ENCODE results near the gene CMIP. TPM values are rescaled to one million over a fixed set of nuclear protein-coding genes. Genes with fewer than 3 reads are reported as not detected.

Gene CMIP
- total RNA-seq, 1 experiment from 2014 or later = 48.2 TPM

DNA sequence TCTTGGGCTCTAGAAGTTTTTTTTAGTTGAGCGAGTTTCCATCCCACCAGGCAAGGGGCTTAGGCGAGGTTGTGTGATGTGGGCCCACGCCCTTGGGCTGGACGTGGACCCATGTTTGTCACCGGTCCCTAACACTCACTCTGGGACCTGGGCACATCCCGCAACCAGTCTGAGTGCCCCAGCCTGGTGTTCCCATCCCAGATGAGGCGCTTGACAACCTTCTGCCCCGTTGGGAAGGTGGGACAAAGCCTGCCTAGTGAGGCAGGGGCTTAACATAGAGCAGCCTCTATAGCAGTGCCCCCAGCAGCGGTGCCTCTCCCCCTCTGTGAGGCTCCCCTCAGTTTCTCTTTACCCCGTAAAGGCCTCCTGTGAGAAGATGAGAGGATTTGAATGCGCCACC is 22.5 kb downstream of the CMIP start:
- no peak overlapping the region for H3K4me2 ChIP-seq (ENCODE audit: insufficient read depth, insufficient read length, low read length)

More for the DNA sequence above, 22.5 kb downstream of the CMIP start:
- Mint-ChIP-seq H3K27ac (0 out of 7 replicates have a peak overlapping the region, but pooled peaks of 1 of the 3 experiments have one; percentile 49), H3K9me3 (no peaks in the 10 kb centered on the region), H3K4me1 (peaks cover 23 to 26% of the 10 kb centered on the region in 2 experiments), H3K4me3 (no peak overlapping the region), H3K27me3 (ENCODE audit: low read depth) (no peaks in the 10 kb centered on the region), H3K36me3 (ENCODE audit: insufficient read depth in 1 of 3, low read depth in 3 of 3) (peaks cover 1 to 12% (median 9%) of the 10 kb centered on the region in 3 experiments; a peak in 4 of 7 replicates)
- Histone ChIP-seq H3K4me1 (ENCODE audit: insufficient read depth, low read length) (peaks cover 3% of the 10 kb centered on the region; the same call in 1 of the 2 replicates), H2BK20ac (ENCODE audit: low read depth, low read length, poor library complexity, severe bottlenecking) (no peak overlapping the region), H3K14ac (ENCODE audit: insufficient read depth, low read length) (no peak overlapping the region), H2AFZ (ENCODE audit: low read length) (no peak overlapping the region), H3K23ac (ENCODE audit: insufficient read length, low read depth, low read length) (no peak overlapping the region), H3K18ac (ENCODE audit: insufficient read length, low read depth, low read length) (no peak overlapping the region), H2BK120ac (ENCODE audit: low read depth, low read length, poor library complexity, severe bottlenecking) (no peak overlapping the region), H2BK15ac (ENCODE audit: low read depth, low read length) (no peak overlapping the region), H4K5ac (ENCODE audit: insufficient read length, low read depth, low read length) (no peak overlapping the region), H3K23me2 (ENCODE audit: insufficient read length, low read depth, low read length, poor library complexity, severe bottlenecking) (no peaks in the 10 kb centered on the region), H3K27ac (ENCODE audit: insufficient read length, low read depth, low read length) (no peak overlapping the region), H3K56ac (ENCODE audit: insufficient read length, low read depth, low read length) (no peak overlapping the region), H3T11ph (ENCODE audit: low read length) (no peak overlapping the region), H3K79me1 (ENCODE audit: insufficient read depth, low read depth, low read length, poor library complexity, severe bottlenecking) (peaks cover 7% of the 10 kb centered on the region), H3K79me2 (ENCODE audit: insufficient read depth, low read length) (peaks cover 27% of the 10 kb centered on the region; the same call in 1 of the 2 replicates), H3K4ac (ENCODE audit: low read depth, low read length) (no peak overlapping the region), H3K9me3 (ENCODE audit: control insufficient read depth, low read depth, low read length) (no peaks in the 10 kb centered on the region), H2AK5ac (ENCODE audit: insufficient read length, low read length) (no peak overlapping the region), H3K27me3 (ENCODE audit: insufficient read depth, low read length) (no peaks in the 10 kb centered on the region), H4K20me1 (ENCODE audit: control insufficient read depth, insufficient read depth, insufficient read length) (no peaks in the 10 kb centered on the region), H4K8ac (replicated peaks; ENCODE audit: insufficient read length, low read depth, low read length) (no peak overlapping the region), H2BK12ac (ENCODE audit: insufficient read length, low read depth, low read length) (no peak overlapping the region), H3K9ac (ENCODE audit: extremely low read depth, insufficient read length, low read length) (no peak overlapping the region), H2BK5ac (ENCODE audit: insufficient read length, low read length) (no peak overlapping the region), H4K91ac (ENCODE audit: insufficient read length, low read depth, low read length) (no peak overlapping the region)
- no peak for DNase-seq
- no CpG with 5 or more reads among the region's 11 CpGs for WGBS (ENCODE audit: extremely low coverage, insufficient read length, low lambda C conversion rate)
- TF ChIP-seq, protein P1, sequence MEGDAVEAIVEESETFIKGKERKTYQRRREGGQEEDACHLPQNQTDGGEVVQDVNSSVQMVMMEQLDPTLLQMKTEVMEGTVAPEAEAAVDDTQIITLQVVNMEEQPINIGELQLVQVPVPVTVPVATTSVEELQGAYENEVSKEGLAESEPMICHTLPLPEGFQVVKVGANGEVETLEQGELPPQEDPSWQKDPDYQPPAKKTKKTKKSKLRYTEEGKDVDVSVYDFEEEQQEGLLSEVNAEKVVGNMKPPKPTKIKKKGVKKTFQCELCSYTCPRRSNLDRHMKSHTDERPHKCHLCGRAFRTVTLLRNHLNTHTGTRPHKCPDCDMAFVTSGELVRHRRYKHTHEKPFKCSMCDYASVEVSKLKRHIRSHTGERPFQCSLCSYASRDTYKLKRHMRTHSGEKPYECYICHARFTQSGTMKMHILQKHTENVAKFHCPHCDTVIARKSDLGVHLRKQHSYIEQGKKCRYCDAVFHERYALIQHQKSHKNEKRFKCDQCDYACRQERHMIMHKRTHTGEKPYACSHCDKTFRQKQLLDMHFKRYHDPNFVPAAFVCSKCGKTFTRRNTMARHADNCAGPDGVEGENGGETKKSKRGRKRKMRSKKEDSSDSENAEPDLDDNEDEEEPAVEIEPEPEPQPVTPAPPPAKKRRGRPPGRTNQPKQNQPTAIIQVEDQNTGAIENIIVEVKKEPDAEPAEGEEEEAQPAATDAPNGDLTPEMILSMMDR (conservative IDR thresholded peaks at IDR 0.05) = no peak

Data from H9 (cell line).